D721Med (cell line): ENCODE measurements around the gene TYK2.
"Not testable (repeated sequence)": the region's sequence is repeated elsewhere in the genome, so short reads cannot be mapped to it uniquely, and the experiment has no call there.

Source experiments
- DNase-seq: peaks from one replicate; pipeline ENCODE4 v3.0.0; 2011; ENCODE audit warnings: low spot score; ENCODE audit not compliant: insufficient read length
- FAIRE-seq: peaks from 2 replicates; lab custom pipeline; 2011; peaks lifted over from hg19 to GRCh38; lab: Jason Lieb, UNC
- CTCF ChIP-seq: IDR thresholded peaks from 2 replicates; pipeline ENCODE4 v1.5.1; 2012; ENCODE audit warnings: mild to moderate bottlenecking, control low read depth; ENCODE audit not compliant: insufficient read depth; ENCODE audit errors: missing control alignments

Gene TYK2

GRCh38 chr19:10406191-10406590 lies 25.8 kb upstream of the TYK2 start:
- no peak for FAIRE-seq
- no peak for TF ChIP-seq CTCF
- no peak for DNase-seq

- DNase-seq, result no peak
- no peak for TF ChIP-seq CTCF
- no peak for FAIRE-seq
Measured at GRCh38 chr19:10404888-10405820, 24.8 kb upstream of the TYK2 start.

- DNase-seq (peak; percentile 97), FAIRE-seq (no peak)
- no peak for TF ChIP-seq CTCF
Measured at GRCh38 chr19:10403137-10404021, 23.0 kb upstream of the TYK2 start, which contains the start of gene CDC37. Gene CDC37 (minus strand): TSS chr19:10403542. CDS start chr19:10403479, 63 bp downstream.

GRCh38 chr19:10402441-10403038 lies 22.2 kb upstream of the TYK2 start:
- TF ChIP-seq CTCF, result no peak
- FAIRE-seq (no peak), DNase-seq (no peak)

GRCh38 chr19:10399878-10400277 lies 19.5 kb upstream of the TYK2 start:
- DNase-seq, result no peak
- no peak for TF ChIP-seq CTCF
- FAIRE-seq, result no peak

- FAIRE-seq, DNase-seq: not testable (repeated sequence)
Measured at GRCh38 chr19:10399340-10399739, 19.0 kb upstream of the TYK2 start.

- FAIRE-seq (no peak), DNase-seq (no peak)
- no peak for TF ChIP-seq CTCF
Measured at GRCh38 chr19:10398819-10399218, 18.4 kb upstream of the TYK2 start.
